GM23338 (cell line): ENCODE data around the gene STK32C. TPM values are rescaled to one million over a fixed set of nuclear protein-coding genes. Genes with fewer than 3 reads are reported as not detected.

Experiments
- ATAC-seq: fragments of 200-7000 bp; cut with Tn5 transposase; 3 replicates; pipeline ENCODE4 v1.9.1; 2020
- DNase-seq: peaks from one replicate; pipeline ENCODE4 v3.0.0-alpha.2; 2015; ENCODE audit warnings: low spot score
- H2AFZ ChIP-seq: fragments of 200-600 bp; sonication (generic); 2 replicates; pipeline ENCODE4 v1.8.0; 2016; ENCODE audit warnings: antibody characterized with exemption, mild to moderate bottlenecking, moderate library complexity
- H3F3A ChIP-seq: fragments of 200-600 bp; sonication (generic); replicated peaks from 2 replicates; pipeline ENCODE4 v1.8.0; 2017; ENCODE audit warnings: antibody characterized with exemption, mixed run types, low read depth
- H3K27ac ChIP-seq: fragments of 200-600 bp; sonication (generic); 2 replicates; pipeline ENCODE4 v1.6.1; 2016; ENCODE audit warnings: low read depth
- H3K27me3 ChIP-seq: fragments of 200-600 bp; sonication (generic); 2 replicates; pipeline ENCODE4 v1.8.0; 2016; ENCODE audit warnings: mild to moderate bottlenecking, mixed run types, moderate library complexity; ENCODE audit not compliant: insufficient read depth
- H3K36me3 ChIP-seq: fragments of 200-600 bp; sonication (generic); 2 replicates; pipeline ENCODE4 v1.8.0; 2016; ENCODE audit warnings: mild to moderate bottlenecking; ENCODE audit not compliant: insufficient read depth
- H3K4me1 ChIP-seq: fragments of 200-600 bp; sonication (generic); 2 replicates; pipeline ENCODE4 v1.8.0; 2016; ENCODE audit warnings: mild to moderate bottlenecking, moderate library complexity; ENCODE audit not compliant: insufficient read depth
- H3K4me2 ChIP-seq: fragments of 200-600 bp; sonication (generic); 2 replicates; pipeline ENCODE4 v1.7.1; 2017; ENCODE audit warnings: mixed run types
- H3K4me3 ChIP-seq: fragments of 200-600 bp; sonication (generic); 2 replicates; pipeline ENCODE4 v1.6.1; 2016; ENCODE audit warnings: mixed run types
- H3K79me2 ChIP-seq: fragments of 200-600 bp; sonication (generic); replicated peaks from 2 replicates; pipeline ENCODE4 v1.8.0; 2017; ENCODE audit warnings: mild to moderate bottlenecking; ENCODE audit not compliant: insufficient read depth
- H3K9me2 ChIP-seq: fragments of 200-600 bp; sonication (generic); 2 replicates; pipeline ENCODE4 v1.8.0; 2017; ENCODE audit not compliant: insufficient read depth
- H4K20me1 ChIP-seq: fragments of 200-600 bp; sonication (generic); replicated peaks from 2 replicates; pipeline ENCODE4 v1.8.0; 2017; ENCODE audit warnings: mild to moderate bottlenecking; ENCODE audit not compliant: insufficient read depth
- H3K27ac Mint-ChIP-seq: 2 replicates; pipeline ENCODE4 v1.8.0; 2020; ENCODE audit warnings: inconsistent platforms, mild to moderate bottlenecking, moderate library complexity, mixed read lengths
- H3K27me3 Mint-ChIP-seq: 3 replicates; pipeline ENCODE4 v1.8.0; 2022; ENCODE audit warnings: low read depth, mild to moderate bottlenecking, moderate library complexity, mixed read lengths, inconsistent platforms; ENCODE audit not compliant: insufficient read depth, poor library complexity
- H3K36me3 Mint-ChIP-seq: 3 replicates; pipeline ENCODE4 v1.8.0; 2021; ENCODE audit warnings: low read depth, mild to moderate bottlenecking, inconsistent platforms, moderate library complexity, mixed read lengths
- H3K4me1 Mint-ChIP-seq: 3 replicates; pipeline ENCODE4 v1.8.0; 2020; ENCODE audit warnings: mild to moderate bottlenecking, inconsistent platforms, mixed read lengths
- H3K4me3 Mint-ChIP-seq: 3 replicates; pipeline ENCODE4 v1.8.0; 2021; ENCODE audit warnings: moderate library complexity, mild to moderate bottlenecking, inconsistent platforms, mixed read lengths
- H3K9me3 Mint-ChIP-seq: 3 replicates; pipeline ENCODE4 v1.8.0; 2020; ENCODE audit warnings: moderate library complexity, mild to moderate bottlenecking, inconsistent platforms, mixed read lengths
- CREB1 ChIP-seq: fragments of 250-450 bp; sonication (Bioruptor Pico); IDR thresholded peaks from 2 replicates; pipeline ENCODE4 v1.5.0; 2020; ENCODE audit warnings: low read depth, mild to moderate bottlenecking, moderate library complexity
- CTCF ChIP-seq, 2 experiments: fragments of 200-600 bp in 1 of 2; sonication (generic) in 1 of 2; conservative IDR thresholded peaks; 2 replicates each; pipeline versions ENCODE4 v1.5.1 to v1.6.1; 2016 to 2017; ENCODE audit warnings: antibody characterized with exemption in 2 of 2, low read depth in 2 of 2, mild to moderate bottlenecking in 2 of 2, moderate library complexity in 1 of 2
- ETS1 ChIP-seq: IDR thresholded peaks from 2 replicates; pipeline ENCODE4 v1.6.1; 2016; ENCODE audit warnings: antibody characterized with exemption
- EZH2phosphoT487 ChIP-seq: fragments of 200-600 bp; sonication (generic); IDR thresholded peaks from one replicate; pipeline ENCODE4 v1.8.1; 2018; ENCODE audit warnings: antibody characterized with exemption; ENCODE audit not compliant: unreplicated experiment
- JUNB ChIP-seq: IDR thresholded peaks from one replicate; pipeline ENCODE4 v1.6.1; 2016; ENCODE audit warnings: antibody characterized with exemption; ENCODE audit not compliant: unreplicated experiment
- NANOG ChIP-seq: IDR thresholded peaks from 2 replicates; pipeline ENCODE4 v1.6.1; 2016; ENCODE audit warnings: antibody characterized with exemption, borderline replicate concordance
- POLR2AphosphoS5 ChIP-seq: IDR thresholded peaks from 2 replicates; pipeline ENCODE4 v1.6.1; 2016; ENCODE audit warnings: antibody characterized with exemption, low read depth
- REST ChIP-seq: IDR thresholded peaks from one replicate; pipeline ENCODE4 v1.6.1; 2018; ENCODE audit warnings: antibody characterized with exemption; ENCODE audit not compliant: unreplicated experiment
- STAT1 ChIP-seq: IDR thresholded peaks from one replicate; pipeline ENCODE4 v1.6.1; 2016; ENCODE audit warnings: antibody characterized with exemption; ENCODE audit not compliant: unreplicated experiment
- ZNF114 ChIP-seq: fragments of 250-450 bp; sonication (Bioruptor Pico); IDR thresholded peaks from 2 replicates; pipeline ENCODE4 v1.5.0; 2020; ENCODE audit warnings: mild to moderate bottlenecking, moderate library complexity
- ZNF331 ChIP-seq: fragments of 250-450 bp; sonication (Bioruptor Pico); IDR thresholded peaks from 2 replicates; pipeline ENCODE4 v1.5.0; 2020; ENCODE audit warnings: low read depth, mild to moderate bottlenecking, moderate library complexity
- ZNF462 ChIP-seq: fragments of 250-450 bp; sonication (Bioruptor Pico); IDR thresholded peaks from 2 replicates; pipeline ENCODE4 v1.5.0; 2020; ENCODE audit warnings: mild to moderate bottlenecking, moderate library complexity
- polyA plus RNA-seq: library from polyadenylated mRNA; unstranded; fragments of >200 nt; fragmentation: Nextera tagmentation; extraction: Ambion mirVana; gene quantifications from 2 replicates; pipeline ENCODE4 v1.2.1, GENCODE V29; 2016
- total RNA-seq: library from RNA; depleted of rRNA; stranded (reverse); fragments of >200 nt; shearing (Covaris generic); gene quantifications from 2 replicates; pipeline ENCODE4 v1.2.3, GENCODE V29; 2014

Gene STK32C
- total and polyA plus RNA-seq, 2 experiments from 2014 or later = 10.2 to 20.5 TPM

GRCh38 chr10:132176623-132177500 lies 130.9 kb downstream of the STK32C start:
- Mint-ChIP-seq H3K4me1 (peaks cover 16% of the 10 kb centered on the region), H3K9me3 (peaks cover 25% of the 10 kb centered on the region), H3K27me3 (peaks cover 21% of the 10 kb centered on the region), H3K4me3 (peak overlapping the region; percentile 27; the same call in 1 of the 3 replicates), H3K27ac (no peak overlapping the region), H3K36me3 (peaks cover 5% of the 10 kb centered on the region)
- Histone ChIP-seq H4K20me1 (no peaks in the 10 kb centered on the region), H3K4me3 (no peak overlapping the region), H3K79me2 (no peaks in the 10 kb centered on the region), H2AFZ (peak overlapping the region; percentile 76; the same call in 1 of the 2 replicates), H3K27ac (no peak overlapping the region), H3K27me3 (no peaks in the 10 kb centered on the region), H3K4me1 (no peaks in the 10 kb centered on the region), H3K9me2 (no peaks in the 10 kb centered on the region), H3K4me2 (peak overlapping the region; percentile 20; the same call in 1 of the 2 replicates), H3F3A (no peaks in the 10 kb centered on the region), H3K36me3 (no peaks in the 10 kb centered on the region)
- DNase-seq (no peak), ATAC-seq (no peak; the same call in 2 of the 3 replicates)
- no peak for TF ChIP-seq JUNB
- TF ChIP-seq NANOG = no peak
- TF ChIP-seq REST = no peak
- TF ChIP-seq STAT1 = no peak
- TF ChIP-seq CTCF (conservative IDR thresholded peaks at IDR 0.05; ENCODE audit: low read depth in 2 of 2) = no peak
- no peak for TF ChIP-seq ZNF331
- no peak for TF ChIP-seq CREB1 (CRISPR knock-in tag)
- TF ChIP-seq POLR2AphosphoS5 = no peak
- TF ChIP-seq EZH2phosphoT487 = no peak
- TF ChIP-seq ZNF462 (CRISPR knock-in tag) = no peak
- TF ChIP-seq ZNF114 (CRISPR knock-in tag) = no peak
- no peak for TF ChIP-seq ETS1
